HG02588 (cell line): ENCODE measurements around the gene PACRG.

ENCODE experiments used
- ATAC-seq: cut with Tn5 transposase; IDR thresholded peaks from one replicate; pipeline ENCODE4 v1.9.1; 2021; ENCODE audit warnings: mild to moderate bottlenecking, moderate library complexity; ENCODE audit not compliant: unreplicated experiment

The PACRG gene

GRCh38 chr6:163228041-163228440 is 500.3 kb downstream of the PACRG start:
- no peak for ATAC-seq

- ATAC-seq = no peak
These were observed 501.3 kb downstream of the PACRG start for GRCh38 chr6:163229050-163229449.

GRCh38 chr6:163230901-163231300 is 503.1 kb downstream of the PACRG start:
- ATAC-seq = no peak

- ATAC-seq = no peak
These were observed 503.7 kb downstream of the PACRG start for GRCh38 chr6:163231356-163232014.

GRCh38 chr6:163232015-163232523 is 504.3 kb downstream of the PACRG start:
- no peak for ATAC-seq

GRCh38 chr6:163232649-163233048 is 504.9 kb downstream of the PACRG start:
- no peak for ATAC-seq

- ATAC-seq = no peak
These were observed 509.3 kb downstream of the PACRG start for GRCh38 chr6:163237110-163237509.

- no peak for ATAC-seq
These were observed 512.0 kb downstream of the PACRG start for GRCh38 chr6:163239572-163240340.

GRCh38 chr6:163240556-163240955 is 512.8 kb downstream of the PACRG start:
- no peak for ATAC-seq

- ATAC-seq = no peak
These were observed 513.9 kb downstream of the PACRG start for GRCh38 chr6:163241683-163242082.

- ATAC-seq = no peak
These were observed 515.3 kb downstream of the PACRG start for GRCh38 chr6:163243083-163243482.

GRCh38 chr6:163243692-163244589 is 516.2 kb downstream of the PACRG start:
- ATAC-seq = no peak

- no peak for ATAC-seq
These were observed 520.3 kb downstream of the PACRG start for GRCh38 chr6:163248051-163248450.

- no peak for ATAC-seq
These were observed 521.9 kb downstream of the PACRG start for GRCh38 chr6:163249651-163250101.

GRCh38 chr6:163250116-163250515 is 522.3 kb downstream of the PACRG start:
- ATAC-seq = no peak

GRCh38 chr6:163252061-163252591 is 524.4 kb downstream of the PACRG start:
- ATAC-seq = no peak

GRCh38 chr6:163253556-163254213 is 525.9 kb downstream of the PACRG start:
- ATAC-seq = no peak

GRCh38 chr6:163254341-163254835 is 526.6 kb downstream of the PACRG start:
- ATAC-seq = no peak

- no peak for ATAC-seq
These were observed 527.5 kb downstream of the PACRG start for GRCh38 chr6:163255265-163255664.

- no peak for ATAC-seq
These were observed 531.9 kb downstream of the PACRG start for GRCh38 chr6:163259689-163260088.
